DND-41 (cell line): ENCODE results near the gene TFCP2L1.
"Not testable (repeated sequence)": the region's sequence is repeated elsewhere in the genome, so short reads cannot be mapped to it uniquely, and the experiment has no call there.

Experiments
- ATAC-seq: fragments of 200-7000 bp; cut with Tn5 transposase; 3 replicates; pipeline ENCODE4 v1.9.1; 2021; ENCODE audit warnings: low read depth; ENCODE audit not compliant: insufficient read depth
- DNase-seq: peaks from one replicate; pipeline ENCODE4 v3.0.0-alpha.2; 2020
- H2AFZ ChIP-seq: 2 replicates; pipeline ENCODE4 v1.6.0; 2012; ENCODE audit warnings: low read depth, low read length
- H3K27ac ChIP-seq: 2 replicates; pipeline ENCODE4 v1.5.1; 2012; ENCODE audit warnings: low read length, inconsistent platforms
- H3K27me3 ChIP-seq: fragments of 200-600 bp; sonication (generic); 2 replicates; pipeline ENCODE4 v1.6.0; 2012; ENCODE audit warnings: low read length, mild to moderate bottlenecking, inconsistent platforms; ENCODE audit not compliant: insufficient read depth, poor library complexity
- H3K36me3 ChIP-seq: 2 replicates; pipeline ENCODE4 v1.5.1; 2012; ENCODE audit warnings: low read length, inconsistent platforms; ENCODE audit not compliant: insufficient read depth
- H3K4me1 ChIP-seq: 2 replicates; pipeline ENCODE4 v1.5.1; 2012; ENCODE audit warnings: mild to moderate bottlenecking, low read length; ENCODE audit not compliant: insufficient read depth
- H3K4me2 ChIP-seq: 2 replicates; pipeline ENCODE4 v1.6.0; 2012; ENCODE audit warnings: mild to moderate bottlenecking, moderate library complexity, low read length, inconsistent platforms; ENCODE audit not compliant: insufficient read depth
- H3K4me3 ChIP-seq, 2 experiments: fragments of 200-600 bp in 1 of 2; shearing (Covaris generic) in 1 of 2; 2 replicates each; pipeline ENCODE4 v1.5.1; 2012 to 2016; ENCODE audit warnings: inconsistent platforms in 2 of 2, low read length in 2 of 2, mild to moderate bottlenecking in 2 of 2, low read depth in 1 of 2, moderate library complexity in 1 of 2
- H3K79me2 ChIP-seq: 2 replicates; pipeline ENCODE4 v1.6.0; 2012; ENCODE audit warnings: low read length, inconsistent platforms; ENCODE audit not compliant: insufficient read depth
- H3K9ac ChIP-seq: 2 replicates; pipeline ENCODE4 v1.6.0; 2012; ENCODE audit warnings: low read depth, mild to moderate bottlenecking, inconsistent platforms, low read length, moderate library complexity
- H3K9me3 ChIP-seq: 2 replicates; pipeline ENCODE4 v1.5.1; 2012; ENCODE audit warnings: low read length, moderate library complexity, mild to moderate bottlenecking, inconsistent platforms; ENCODE audit not compliant: insufficient read depth, severe bottlenecking
- H4K20me1 ChIP-seq: 2 replicates; pipeline ENCODE4 v1.6.0; 2012; ENCODE audit warnings: low read length; ENCODE audit not compliant: insufficient read depth
- CTCF ChIP-seq: IDR thresholded peaks from 2 replicates; pipeline ENCODE4 v1.5.1; 2012; ENCODE audit warnings: borderline replicate concordance, low read length, moderate library complexity, mild to moderate bottlenecking; ENCODE audit not compliant: poor library complexity, severe bottlenecking; ENCODE audit errors: extremely low read depth
- EZH2 ChIP-seq: IDR thresholded peaks from 3 replicates; pipeline ENCODE4 v1.6.1; 2012; ENCODE audit warnings: borderline replicate concordance, low read depth, mild to moderate bottlenecking, moderate library complexity, low read length, inconsistent platforms; ENCODE audit not compliant: severe bottlenecking

The TFCP2L1 gene

GRCh38 chr2:121321476-121321875, 36.5 kb upstream of the TFCP2L1 start:
- Histone ChIP-seq H3K27me3 (no peaks in the 10 kb centered on the region), H3K4me1 (no peaks in the 10 kb centered on the region), H3K4me3 (no peak overlapping the region), H3K27ac (no peak overlapping the region), H3K79me2 (no peaks in the 10 kb centered on the region), H2AFZ (no peak overlapping the region), H4K20me1 (no peaks in the 10 kb centered on the region), H3K4me2 (no peak overlapping the region), H3K36me3 (no peaks in the 10 kb centered on the region), H3K9me3 (no peaks in the 10 kb centered on the region), H3K9ac (no peak overlapping the region)
- ATAC-seq = no peak
- no peak for DNase-seq
- TF ChIP-seq CTCF (no peak), EZH2 (no peak)

GRCh38 chr2:121319941-121320340, 34.9 kb upstream of the TFCP2L1 start:
- Histone ChIP-seq H3K4me3 (no peak overlapping the region), H3K4me1 (no peaks in the 10 kb centered on the region), H3K9ac (no peak overlapping the region), H3K4me2 (no peak overlapping the region), H3K27me3 (no peaks in the 10 kb centered on the region), H3K36me3 (no peaks in the 10 kb centered on the region), H3K79me2 (no peaks in the 10 kb centered on the region), H3K9me3 (no peaks in the 10 kb centered on the region), H2AFZ (no peak overlapping the region), H3K27ac (no peak overlapping the region), H4K20me1 (no peaks in the 10 kb centered on the region)
- no peak for DNase-seq
- TF ChIP-seq EZH2 (no peak), CTCF (no peak)
- no peak for ATAC-seq

- Histone ChIP-seq H2AFZ (no peak overlapping the region), H3K36me3 (no peaks in the 10 kb centered on the region), H3K4me2 (no peak overlapping the region), H3K4me3 (no peak overlapping the region), H3K79me2 (no peaks in the 10 kb centered on the region), H3K27me3 (no peaks in the 10 kb centered on the region), H3K9ac (no peak overlapping the region), H3K4me1 (no peaks in the 10 kb centered on the region), H3K27ac (no peak overlapping the region), H4K20me1 (no peaks in the 10 kb centered on the region), H3K9me3 (no peaks in the 10 kb centered on the region)
- DNase-seq = no peak
- ATAC-seq = no peak
- no peak for TF ChIP-seq CTCF
- TF ChIP-seq EZH2 = no peak
These were observed 32.0 kb upstream of the TFCP2L1 start for GRCh38 chr2:121316986-121317385.

GRCh38 chr2:121313701-121314100, 28.7 kb upstream of the TFCP2L1 start:
- not testable (repeated sequence) for H3K27me3 ChIP-seq, H3K9me3 ChIP-seq, H3K79me2 ChIP-seq, H3K4me1 ChIP-seq, H3K36me3 ChIP-seq, ATAC-seq, H3K4me2 ChIP-seq, H3K9ac ChIP-seq, H4K20me1 ChIP-seq, DNase-seq, H3K4me3 ChIP-seq, H2AFZ ChIP-seq, H3K27ac ChIP-seq
